Skeletal muscle cell (primary cell): Measurements from ENCODE around the gene TCF12.

ENCODE experiments used
- DNase-seq: peaks from one replicate; pipeline ENCODE4 v3.0.0-alpha.2; 2010; ENCODE audit warnings: low read depth
- H3K4me3 ChIP-seq: 2 replicates; pipeline ENCODE4 v1.5.1; 2011; ENCODE audit warnings: low read depth, mild to moderate bottlenecking, control low read depth, low read length, moderate library complexity

TCF12 gene

DNA sequence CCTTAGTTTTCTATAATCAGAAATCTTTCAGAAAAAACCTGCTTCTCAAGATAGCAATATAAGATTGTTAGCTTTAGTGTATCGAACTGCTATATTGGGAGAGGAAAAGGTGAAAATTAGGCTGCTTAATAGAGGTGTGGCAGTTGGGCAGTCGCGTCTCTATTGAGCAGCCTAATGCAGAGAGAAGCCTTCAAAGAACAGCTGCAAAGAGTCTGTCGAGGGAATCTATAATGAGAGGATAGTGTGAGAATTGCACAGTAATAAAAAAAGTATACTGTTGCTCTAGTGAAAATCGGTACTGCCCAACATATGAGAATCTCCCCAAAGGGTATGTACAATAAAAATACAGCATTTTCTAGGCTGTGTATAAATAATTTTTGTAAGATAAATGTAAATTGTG is 184.4 kb downstream of the TCF12 start:
- no peak for DNase-seq
- H3K4me3 ChIP-seq: no peak overlapping the region

- no peak for DNase-seq
- no peak overlapping the region for H3K4me3 ChIP-seq
Observed at GRCh38 chr15:57108296-57108695, 189.9 kb downstream of the TCF12 start.

GRCh38 chr15:57109005-57109404 is 190.6 kb downstream of the TCF12 start:
- H3K4me3 ChIP-seq: no peak overlapping the region
- DNase-seq: no peak

- DNase-seq: no peak
- no peak overlapping the region for H3K4me3 ChIP-seq
Observed at GRCh38 chr15:57111002-57111401, 192.6 kb downstream of the TCF12 start.

DNA sequence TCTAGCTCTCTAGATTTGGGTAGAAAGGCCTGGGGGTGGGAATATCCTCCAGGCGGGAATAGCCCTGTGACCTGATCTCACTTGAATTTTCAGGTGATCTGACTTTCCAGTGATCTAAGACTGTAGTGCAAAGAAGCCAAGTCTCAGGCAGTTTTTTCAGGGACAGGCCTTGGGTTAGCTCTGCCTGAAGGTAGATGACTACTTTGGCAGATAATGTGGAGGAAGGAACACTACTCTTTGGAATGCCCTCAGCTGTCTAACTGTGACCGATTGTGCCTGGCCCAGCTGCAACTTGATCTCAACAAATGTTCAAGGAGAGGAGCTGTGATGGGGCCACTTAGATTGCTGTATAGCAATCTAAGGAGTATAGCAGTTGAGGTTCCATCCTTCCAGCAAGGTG is 193.7 kb downstream of the TCF12 start:
- peak; percentile 9 for DNase-seq
- H3K4me3 ChIP-seq: no peak overlapping the region

GRCh38 chr15:57114070-57114469 is 195.6 kb downstream of the TCF12 start:
- no peak overlapping the region for H3K4me3 ChIP-seq
- DNase-seq: peak; percentile 13

GRCh38 chr15:57118013-57118799 is 199.8 kb downstream of the TCF12 start:
- no peak overlapping the region for H3K4me3 ChIP-seq
- DNase-seq: peak; percentile 7

GRCh38 chr15:57122080-57122840 is 203.8 kb downstream of the TCF12 start:
- DNase-seq: no peak
- H3K4me3 ChIP-seq: no peak overlapping the region

- H3K4me3 ChIP-seq: no peak overlapping the region
- DNase-seq: no peak
Observed at GRCh38 chr15:57124036-57124435, 205.6 kb downstream of the TCF12 start.

DNA sequence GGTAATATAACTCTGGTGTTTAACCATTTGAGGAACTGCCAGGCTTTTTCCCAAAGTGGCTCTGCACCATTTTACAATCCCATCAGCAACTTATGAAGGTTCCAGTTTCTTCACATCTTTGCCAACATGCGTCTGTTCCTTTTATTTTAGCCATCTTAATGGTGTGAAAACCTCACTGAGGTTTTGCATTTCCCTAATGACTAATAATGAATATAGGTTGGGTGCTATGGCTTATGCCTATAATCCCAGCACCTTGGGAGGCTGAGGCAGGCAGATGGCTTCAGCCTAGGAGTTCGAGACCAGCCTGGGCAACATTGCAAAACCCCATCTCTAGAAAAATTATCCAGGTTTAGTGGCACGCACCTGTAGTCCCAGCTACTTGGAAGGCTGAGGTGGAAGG is 210.6 kb downstream of the TCF12 start:
- H3K4me3 ChIP-seq: no peak overlapping the region

GRCh38 chr15:57130956-57131355 is 212.5 kb downstream of the TCF12 start:
- no peak overlapping the region for H3K4me3 ChIP-seq
- no peak for DNase-seq

More for the DNA sequence above, 210.6 kb downstream of the TCF12 start:
- no peak for DNase-seq

- no peak for DNase-seq
- no peak overlapping the region for H3K4me3 ChIP-seq
Observed at GRCh38 chr15:57133127-57133968, 214.9 kb downstream of the TCF12 start.

DNA sequence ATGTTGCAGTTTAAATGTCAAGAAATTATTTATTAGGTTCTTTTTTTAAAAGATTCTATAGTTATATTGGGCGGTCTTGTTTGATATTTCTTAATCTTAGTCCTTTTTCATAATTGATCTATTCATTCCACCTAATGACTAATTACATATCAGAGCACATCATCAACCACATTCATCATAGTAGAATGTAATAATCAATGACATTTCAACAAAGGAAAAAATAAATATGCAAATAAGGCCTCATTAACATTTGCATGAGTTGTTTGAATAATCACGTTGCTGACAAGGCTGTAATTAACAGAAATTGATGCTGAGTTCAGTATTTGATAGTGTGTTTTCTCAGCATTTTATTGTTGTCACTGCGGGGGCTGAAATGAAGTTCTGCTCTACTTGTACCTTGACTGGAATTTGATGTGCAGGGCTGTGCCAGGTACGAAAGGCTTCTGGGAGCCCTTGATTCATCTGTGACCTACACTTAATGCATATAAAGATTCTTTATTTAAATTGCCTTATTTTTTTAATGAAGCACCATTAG is 215.7 kb downstream of the TCF12 start:
- no peak for DNase-seq
- no peak overlapping the region for H3K4me3 ChIP-seq

DNA sequence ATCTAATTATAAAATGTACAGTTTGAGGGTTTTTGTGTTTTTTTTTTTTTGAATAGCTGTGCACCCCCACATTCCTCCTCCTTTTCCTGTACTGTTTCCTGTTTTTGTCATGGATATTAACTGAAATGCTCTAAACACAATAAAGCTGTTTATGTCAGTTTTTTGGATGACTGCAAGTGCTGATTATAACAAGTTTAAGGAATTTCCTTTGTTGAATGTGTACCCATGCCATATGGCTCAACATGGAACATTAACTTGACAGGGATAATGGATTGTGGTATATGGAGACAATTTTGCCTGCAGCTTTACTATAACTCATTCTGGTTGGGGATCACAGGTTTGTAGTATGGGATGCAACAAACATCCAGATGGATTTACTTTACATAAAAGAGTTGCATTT is 216.4 kb downstream of the TCF12 start:
- no peak overlapping the region for H3K4me3 ChIP-seq
- DNase-seq: no peak

DNA sequence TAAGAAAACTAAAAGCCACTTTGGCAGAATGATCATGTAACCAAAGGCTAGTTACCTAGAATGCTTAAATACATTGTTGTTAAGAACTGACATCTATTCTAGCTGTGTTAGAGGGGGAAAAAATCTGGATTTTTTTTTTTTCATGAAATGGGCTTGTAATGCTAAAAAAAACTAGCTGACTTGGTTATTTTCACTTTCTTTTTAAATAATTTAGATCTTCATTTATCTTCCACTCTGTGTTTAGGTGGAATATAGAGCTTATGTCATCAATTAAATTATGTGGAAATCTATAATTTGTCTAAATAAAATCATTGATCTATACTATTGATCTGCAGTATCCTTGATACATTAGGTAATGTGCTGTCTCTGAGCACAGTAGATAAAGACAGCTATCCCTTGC is 217.4 kb downstream of the TCF12 start:
- no peak overlapping the region for H3K4me3 ChIP-seq
- no peak for DNase-seq

- no peak overlapping the region for H3K4me3 ChIP-seq
- DNase-seq: no peak
Observed at GRCh38 chr15:57138349-57138788, 219.9 kb downstream of the TCF12 start.

DNA sequence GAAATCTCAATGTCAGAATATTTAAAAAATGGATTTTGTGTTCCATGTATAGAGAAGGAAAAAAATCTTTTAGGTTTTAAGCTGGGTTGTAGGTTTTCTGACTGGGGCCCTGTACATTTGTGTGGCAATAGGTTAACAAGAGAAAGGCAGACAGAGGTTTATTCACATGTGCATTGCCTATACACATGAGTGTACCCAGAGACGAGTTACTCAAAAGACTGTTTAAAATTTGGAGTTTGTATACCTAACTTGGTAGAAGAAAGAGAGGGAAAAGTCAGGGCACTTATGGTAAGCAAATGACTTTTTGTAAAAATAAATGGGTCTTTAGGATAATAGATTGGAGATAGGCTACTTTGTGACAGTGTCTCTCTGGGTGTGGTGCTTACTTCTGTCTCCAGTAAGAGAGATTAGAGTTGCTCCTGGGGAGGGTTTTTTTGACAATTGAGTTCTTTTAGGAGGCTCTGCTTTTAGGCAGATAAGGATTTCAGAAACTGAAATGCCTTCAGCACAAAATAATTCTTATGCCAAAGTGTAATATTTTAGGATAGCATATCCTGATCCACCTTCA is 225.2 kb downstream of the TCF12 start:
- no peak overlapping the region for H3K4me3 ChIP-seq
- no peak for DNase-seq

DNA sequence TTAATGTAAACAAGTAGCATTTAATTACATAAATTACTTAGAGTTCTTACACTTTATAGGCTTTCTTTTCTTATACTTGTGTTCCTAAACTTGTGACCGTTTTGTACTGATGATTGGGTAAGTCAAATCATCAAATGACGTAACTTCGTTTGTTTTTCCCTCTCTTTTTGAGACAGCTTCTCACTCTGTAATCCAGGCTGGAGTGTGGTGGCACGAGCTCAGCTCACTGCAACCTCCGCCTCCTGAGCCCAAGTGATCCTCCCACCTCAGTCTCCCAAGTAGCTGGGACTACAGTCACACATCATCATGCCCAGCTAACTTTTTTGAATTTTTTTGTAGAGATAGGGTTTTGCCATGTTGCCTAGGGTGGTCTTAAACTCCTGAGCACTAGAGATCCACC is 226.0 kb downstream of the TCF12 start:
- DNase-seq: no peak
- H3K4me3 ChIP-seq: no peak overlapping the region

GRCh38 chr15:57146506-57147201 is 228.2 kb downstream of the TCF12 start:
- peak overlapping the region; percentile 4 for H3K4me3 ChIP-seq
- no peak for DNase-seq
